IgD-negative memory B cell (primary cell): ENCODE measurements around the gene CD276. TPM values are rescaled to one million over a fixed set of nuclear protein-coding genes. Genes with fewer than 3 reads are reported as not detected.
"Not testable (repeated sequence)": the region's sequence is repeated elsewhere in the genome, so short reads cannot be mapped to it uniquely, and the experiment has no call there.

ENCODE experiments used
- H3K27ac Mint-ChIP-seq, 3 donors: one replicate each; pipeline ENCODE4 v1.8.0; 2020 to 2022; ENCODE audit warnings: mild to moderate bottlenecking in 3 of 3, mixed read lengths in 3 of 3, moderate library complexity in 1 of 3
- H3K27me3 Mint-ChIP-seq: one replicate; pipeline ENCODE4 v1.8.0; 2021; ENCODE audit warnings: mixed read lengths
- H3K36me3 Mint-ChIP-seq: one replicate; pipeline ENCODE4 v1.8.0; 2020; ENCODE audit warnings: mild to moderate bottlenecking, mixed read lengths
- H3K4me1 Mint-ChIP-seq, 3 donors: one replicate each; pipeline ENCODE4 v1.8.0; 2020 to 2022; ENCODE audit warnings: mixed read lengths in 3 of 3, mild to moderate bottlenecking in 1 of 3
- H3K4me3 Mint-ChIP-seq, 4 donors: one replicate each; pipeline ENCODE4 v1.8.0; 2020 to 2022; ENCODE audit warnings: mild to moderate bottlenecking in 4 of 4, mixed read lengths in 4 of 4, moderate library complexity in 3 of 4
- H3K9me3 Mint-ChIP-seq, 3 donors: one replicate each; pipeline ENCODE4 v1.8.0; 2020 to 2021; ENCODE audit warnings: mixed read lengths in 3 of 3, mild to moderate bottlenecking in 1 of 3
- polyA plus RNA-seq: library from polyadenylated mRNA; unstranded; fragments of 300-500 nt; fragmentation: Illumina TruSeq; gene quantifications from one replicate; pipeline ENCODE4 v1.2.3, GENCODE V29; 2021

Gene CD276
- polyA plus RNA-seq, 1 donor from 2014 or later, result not detected

DNA sequence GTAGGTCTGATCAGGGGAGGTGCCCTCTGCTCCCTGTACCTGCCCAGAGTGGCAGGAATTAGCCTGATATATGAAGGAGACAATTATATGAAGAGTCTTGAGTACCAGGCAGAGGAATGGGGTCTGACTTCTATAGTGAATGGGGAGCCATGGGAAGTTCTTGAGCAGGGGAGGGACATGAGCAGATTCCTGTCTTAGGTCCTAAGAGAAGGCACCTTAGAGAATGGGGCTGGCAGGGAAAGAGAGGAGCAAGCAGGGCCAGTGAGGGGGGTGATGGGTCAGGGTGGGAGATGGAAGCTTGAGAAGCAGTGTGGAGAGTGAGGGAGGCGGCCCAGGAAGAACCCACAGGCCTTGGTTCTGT lies 12.4 kb downstream of the CD276 start:
- Mint-ChIP-seq H3K27me3 (peaks cover 32% of the 10 kb centered on the region), H3K4me1 (peaks cover 0 to 8% (median 7%) of the 10 kb centered on the region in 3 donors), H3K4me3 (no peak overlapping the region), H3K9me3 (peaks cover 0 to 2% (median 0%) of the 10 kb centered on the region in 3 donors), H3K27ac (no peak overlapping the region), H3K36me3 (no peaks in the 10 kb centered on the region)

DNA sequence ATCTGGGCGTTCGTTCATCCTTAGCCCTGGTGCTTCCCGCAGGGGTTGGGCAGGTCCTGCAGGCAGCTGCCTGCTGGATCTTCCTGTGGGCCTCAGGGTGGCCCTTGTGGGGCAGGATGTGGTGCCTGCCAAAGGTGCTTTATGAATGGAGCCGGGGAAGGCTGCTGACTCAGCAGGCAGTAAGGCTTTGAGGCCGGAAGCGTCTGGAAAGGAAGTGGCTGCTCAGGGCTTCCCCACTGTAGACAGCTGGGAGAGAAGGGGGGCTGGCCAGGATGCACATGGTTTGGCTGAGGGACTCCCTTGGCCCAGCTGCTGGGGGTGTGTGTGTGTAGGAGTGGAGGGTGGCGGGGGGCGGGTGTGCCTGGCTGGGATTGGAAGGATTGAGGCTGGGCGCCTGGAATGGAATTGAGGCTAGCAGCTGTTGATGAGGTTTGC lies 12.9 kb downstream of the CD276 start:
- peaks cover 32% of the 10 kb centered on the region for H3K27me3 Mint-ChIP-seq

DNA sequence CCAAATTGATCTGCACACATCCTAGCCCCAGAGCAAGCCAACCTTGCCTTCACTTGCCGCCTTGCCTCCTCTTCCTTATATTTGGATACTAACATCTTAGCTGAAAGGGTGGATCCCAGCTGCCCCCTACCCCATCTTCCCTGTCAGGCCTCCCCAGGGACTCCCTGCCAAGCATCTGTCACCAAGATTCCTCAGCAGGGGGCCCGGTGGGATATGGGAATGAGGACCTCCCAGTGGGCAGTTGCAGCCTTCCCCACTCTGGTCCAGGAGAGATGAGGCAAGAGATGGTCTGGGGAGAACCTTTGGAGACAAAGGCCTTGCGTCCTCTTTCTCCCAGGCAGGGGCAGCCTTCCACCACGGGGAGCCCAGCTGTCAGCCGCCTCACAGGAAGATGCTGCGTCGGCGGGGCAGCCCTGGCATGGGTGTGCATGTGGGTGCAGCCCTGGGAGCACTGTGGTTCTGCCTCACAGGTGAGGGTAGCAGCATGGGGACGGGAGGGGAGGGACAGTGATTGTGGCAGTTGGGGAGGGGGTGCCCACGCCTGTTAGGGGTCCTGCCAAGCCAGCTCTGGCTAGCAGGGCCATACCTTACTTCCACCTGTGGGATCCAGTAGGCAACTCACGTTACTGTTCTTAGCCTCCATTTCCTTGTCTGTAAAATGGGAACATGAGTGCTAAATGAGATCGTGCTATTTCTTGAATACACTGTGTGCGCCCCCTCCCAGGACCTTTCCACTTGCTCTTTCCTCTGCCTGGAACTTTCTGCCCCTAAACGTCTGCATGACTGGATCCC lies 15.3 kb downstream of the CD276 start:
- H3K9me3 Mint-ChIP-seq, result peaks cover 0 to 2% (median 0%) of the 10 kb centered on the region in 3 donors
- H3K36me3 Mint-ChIP-seq, result no peaks in the 10 kb centered on the region
- H3K4me3 Mint-ChIP-seq, result peak overlapping the region in 1 of 4 donors; percentile 41
- peaks cover 28% of the 10 kb centered on the region for H3K27me3 Mint-ChIP-seq
- H3K27ac Mint-ChIP-seq, result peak overlapping the region in 1 of 3 donors; percentile 83
- H3K4me1 Mint-ChIP-seq, result peaks cover 0 to 9% (median 8%) of the 10 kb centered on the region in 3 donors

More for the DNA sequence above, 12.9 kb downstream of the CD276 start:
- H3K4me1 Mint-ChIP-seq, result peaks cover 0 to 9% (median 8%) of the 10 kb centered on the region in 3 donors
- H3K27ac Mint-ChIP-seq, result no peak overlapping the region
- H3K9me3 Mint-ChIP-seq, result peaks cover 0 to 2% (median 0%) of the 10 kb centered on the region in 3 donors
- no peak overlapping the region for H3K4me3 Mint-ChIP-seq
- H3K36me3 Mint-ChIP-seq, result no peaks in the 10 kb centered on the region

DNA sequence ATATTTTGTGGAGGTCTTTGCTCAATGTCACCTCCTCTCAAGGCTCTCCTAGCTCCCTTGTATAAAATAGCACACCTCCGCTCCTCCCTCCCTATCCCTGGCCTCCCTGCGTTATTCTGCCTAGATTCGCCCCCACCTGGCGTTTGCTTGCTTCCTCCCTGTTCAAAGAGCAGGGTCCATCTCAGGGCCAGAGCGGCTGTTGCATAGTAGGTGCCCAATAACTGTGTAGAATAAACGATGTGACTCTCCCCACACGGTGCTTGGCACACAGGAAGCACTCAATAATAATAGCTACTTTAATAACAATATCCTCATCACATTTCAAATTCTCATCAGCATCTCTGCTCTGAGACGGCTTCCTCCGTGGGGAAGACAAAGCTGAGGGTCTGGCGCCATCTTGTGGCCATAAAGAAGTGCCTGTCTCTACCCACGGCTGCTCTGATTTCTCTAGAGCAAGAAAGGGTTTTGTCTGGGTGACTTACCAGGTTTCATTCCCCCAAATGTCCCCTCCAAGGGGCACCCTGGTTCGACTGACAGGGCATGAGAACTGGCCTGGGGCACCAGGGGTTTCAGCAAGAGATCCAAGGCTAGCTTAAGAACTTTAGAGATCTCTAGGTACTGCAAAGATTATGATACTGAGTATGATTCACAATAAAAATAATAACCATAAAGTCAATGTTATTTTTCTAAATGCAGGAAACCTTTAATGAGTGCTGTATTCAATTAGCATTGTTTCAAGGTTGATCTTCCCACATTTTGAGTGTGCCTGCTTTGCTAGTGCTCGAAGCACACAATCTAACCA lies 16.1 kb downstream of the CD276 start:
- Mint-ChIP-seq H3K9me3 (peaks cover 0 to 2% (median 0%) of the 10 kb centered on the region in 3 donors), H3K27me3 (peaks cover 32% of the 10 kb centered on the region), H3K4me1 (peaks cover 0 to 9% (median 8%) of the 10 kb centered on the region in 3 donors), H3K4me3 (no peak overlapping the region), H3K27ac (peak overlapping the region in 1 of 3 donors; percentile 63), H3K36me3 (peaks cover 1% of the 10 kb centered on the region)

DNA sequence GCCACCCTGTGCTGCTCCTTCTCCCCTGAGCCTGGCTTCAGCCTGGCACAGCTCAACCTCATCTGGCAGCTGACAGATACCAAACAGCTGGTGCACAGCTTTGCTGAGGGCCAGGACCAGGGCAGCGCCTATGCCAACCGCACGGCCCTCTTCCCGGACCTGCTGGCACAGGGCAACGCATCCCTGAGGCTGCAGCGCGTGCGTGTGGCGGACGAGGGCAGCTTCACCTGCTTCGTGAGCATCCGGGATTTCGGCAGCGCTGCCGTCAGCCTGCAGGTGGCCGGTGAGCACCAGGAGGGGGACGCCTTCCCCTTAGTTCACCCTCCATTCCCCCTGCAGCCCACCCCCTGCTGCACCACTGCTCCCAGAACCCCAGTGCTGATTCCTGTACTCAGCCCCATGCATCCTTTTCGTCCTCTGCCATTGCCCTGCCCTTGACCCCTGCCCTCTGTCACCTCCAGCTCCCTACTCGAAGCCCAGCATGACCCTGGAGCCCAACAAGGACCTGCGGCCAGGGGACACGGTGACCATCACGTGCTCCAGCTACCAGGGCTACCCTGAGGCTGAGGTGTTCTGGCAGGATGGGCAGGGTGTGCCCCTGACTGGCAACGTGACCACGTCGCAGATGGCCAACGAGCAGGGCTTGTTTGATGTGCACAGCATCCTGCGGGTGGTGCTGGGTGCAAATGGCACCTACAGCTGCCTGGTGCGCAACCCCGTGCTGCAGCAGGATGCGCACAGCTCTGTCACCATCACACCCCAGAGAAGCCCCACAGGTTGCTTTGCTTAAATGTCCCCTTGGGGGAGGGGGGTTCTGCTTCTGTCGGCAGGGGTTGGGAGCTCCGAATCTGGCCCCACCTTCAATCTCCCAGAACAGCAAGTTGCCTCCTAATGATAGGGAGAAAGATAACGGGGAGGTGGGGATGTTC lies 18.4 kb downstream of the CD276 start:
- H3K9me3 Mint-ChIP-seq, H3K36me3 Mint-ChIP-seq, H3K27ac Mint-ChIP-seq: not testable (repeated sequence)

DNA sequence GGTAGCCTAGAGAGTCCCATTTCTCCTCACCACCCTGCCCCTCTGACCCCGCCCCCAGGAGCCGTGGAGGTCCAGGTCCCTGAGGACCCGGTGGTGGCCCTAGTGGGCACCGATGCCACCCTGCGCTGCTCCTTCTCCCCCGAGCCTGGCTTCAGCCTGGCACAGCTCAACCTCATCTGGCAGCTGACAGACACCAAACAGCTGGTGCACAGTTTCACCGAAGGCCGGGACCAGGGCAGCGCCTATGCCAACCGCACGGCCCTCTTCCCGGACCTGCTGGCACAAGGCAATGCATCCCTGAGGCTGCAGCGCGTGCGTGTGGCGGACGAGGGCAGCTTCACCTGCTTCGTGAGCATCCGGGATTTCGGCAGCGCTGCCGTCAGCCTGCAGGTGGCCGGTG lies 19.4 kb downstream of the CD276 start:
- H3K4me3 Mint-ChIP-seq, H3K36me3 Mint-ChIP-seq, H3K4me1 Mint-ChIP-seq, H3K27ac Mint-ChIP-seq, H3K9me3 Mint-ChIP-seq: not testable (repeated sequence)
- H3K27me3 Mint-ChIP-seq, result peaks cover 18% of the 10 kb centered on the region

More for the DNA sequence above, 18.4 kb downstream of the CD276 start:
- H3K4me1 Mint-ChIP-seq, H3K4me3 Mint-ChIP-seq: not testable (repeated sequence)
- H3K27me3 Mint-ChIP-seq, result peaks cover 18% of the 10 kb centered on the region

DNA sequence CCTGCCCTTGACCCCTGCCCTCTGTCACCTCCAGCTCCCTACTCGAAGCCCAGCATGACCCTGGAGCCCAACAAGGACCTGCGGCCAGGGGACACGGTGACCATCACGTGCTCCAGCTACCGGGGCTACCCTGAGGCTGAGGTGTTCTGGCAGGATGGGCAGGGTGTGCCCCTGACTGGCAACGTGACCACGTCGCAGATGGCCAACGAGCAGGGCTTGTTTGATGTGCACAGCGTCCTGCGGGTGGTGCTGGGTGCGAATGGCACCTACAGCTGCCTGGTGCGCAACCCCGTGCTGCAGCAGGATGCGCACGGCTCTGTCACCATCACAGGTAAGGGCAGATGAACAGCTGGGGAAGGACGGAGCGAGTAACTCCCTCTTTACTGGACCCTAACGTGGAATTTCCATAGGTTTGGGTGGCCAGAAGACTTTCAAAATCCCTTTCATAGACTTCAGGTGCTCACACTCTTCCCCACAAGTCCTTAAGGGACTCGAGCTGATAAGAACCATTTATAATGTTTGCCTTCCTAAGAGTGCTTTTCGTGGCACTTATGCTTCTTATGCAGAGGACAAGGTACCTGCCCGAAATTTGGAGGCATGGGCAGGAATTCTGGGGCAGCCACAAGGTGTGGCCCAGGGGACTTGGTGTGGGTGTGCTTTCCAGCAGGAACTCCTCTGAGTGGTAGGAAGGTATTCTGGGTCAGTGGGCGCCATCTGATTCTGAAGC lies 20.1 kb downstream of the CD276 start:
- not testable (repeated sequence) for H3K9me3 Mint-ChIP-seq, H3K4me3 Mint-ChIP-seq, H3K36me3 Mint-ChIP-seq, H3K27ac Mint-ChIP-seq, H3K4me1 Mint-ChIP-seq
- peaks cover 18% of the 10 kb centered on the region for H3K27me3 Mint-ChIP-seq

DNA sequence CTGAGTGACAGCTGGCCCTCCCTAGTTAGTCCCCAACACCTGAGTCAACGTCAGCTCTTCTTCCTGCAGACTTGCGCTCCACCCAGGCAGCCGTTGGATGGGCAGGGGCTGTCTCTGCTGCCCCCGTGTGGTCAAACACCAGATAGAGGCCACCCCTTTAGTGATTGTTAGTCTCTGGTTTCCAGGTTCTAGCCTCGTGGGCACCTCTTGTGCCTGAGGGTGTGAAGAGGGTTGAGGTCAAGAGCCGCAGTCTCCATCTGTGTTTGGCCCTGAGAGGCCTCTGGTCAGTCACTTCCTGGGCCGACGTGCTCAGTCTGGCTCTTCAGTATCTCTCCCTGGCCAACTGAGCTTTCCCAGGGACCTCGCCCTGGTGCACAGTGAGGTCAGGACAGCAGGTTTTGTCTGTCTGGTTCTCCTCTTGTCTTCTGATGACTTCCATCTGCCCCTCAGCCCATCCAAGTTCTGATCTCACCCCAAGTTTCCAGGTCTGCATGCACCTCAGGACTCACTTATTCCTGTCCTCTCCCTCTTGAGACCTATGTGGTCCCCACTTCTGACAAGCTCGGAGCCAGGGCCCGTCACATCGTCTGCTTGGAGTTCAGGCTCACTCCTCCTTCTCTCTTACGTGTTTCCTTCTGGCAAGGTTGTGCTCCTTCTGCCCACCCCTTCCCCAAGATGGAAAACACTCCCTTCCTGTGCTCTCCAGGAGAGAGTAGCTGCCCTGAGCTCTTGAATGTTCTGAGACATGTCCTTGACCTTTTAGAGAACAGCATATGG lies 20.9 kb downstream of the CD276 start:
- no peak overlapping the region for H3K27ac Mint-ChIP-seq
- no peaks in the 10 kb centered on the region for H3K9me3 Mint-ChIP-seq
- H3K27me3 Mint-ChIP-seq, result peaks cover 14% of the 10 kb centered on the region
- peaks cover 1% of the 10 kb centered on the region for H3K36me3 Mint-ChIP-seq
- H3K4me3 Mint-ChIP-seq, result no peak overlapping the region
- H3K4me1 Mint-ChIP-seq, result peaks cover 0 to 2% (median 0%) of the 10 kb centered on the region in 3 donors

DNA sequence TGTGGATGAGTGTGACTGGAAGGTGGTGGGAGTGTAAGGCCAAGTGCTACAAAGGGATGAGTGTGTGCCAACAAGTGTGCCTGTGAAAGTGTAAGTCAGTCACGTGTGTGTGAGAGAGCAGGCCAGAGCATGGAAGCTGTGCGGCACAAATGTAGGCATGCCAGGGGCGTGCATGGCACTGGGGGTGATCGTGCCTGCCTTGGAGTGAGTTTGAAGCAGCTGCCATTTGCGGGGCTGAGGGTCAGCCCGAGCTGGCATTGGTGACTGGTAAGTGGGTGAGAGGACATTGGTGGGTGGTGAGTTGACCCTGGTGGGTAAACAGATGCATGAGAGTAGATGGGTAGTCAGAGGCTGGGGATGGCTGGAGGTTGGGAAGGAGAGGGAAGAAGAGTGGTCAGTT lies 24.5 kb downstream of the CD276 start:
- Mint-ChIP-seq H3K27ac (no peak overlapping the region), H3K4me1 (no peaks in the 10 kb centered on the region), H3K27me3 (peaks cover 8% of the 10 kb centered on the region), H3K9me3 (no peaks in the 10 kb centered on the region), H3K4me3 (no peak overlapping the region), H3K36me3 (peaks cover 1% of the 10 kb centered on the region)

DNA sequence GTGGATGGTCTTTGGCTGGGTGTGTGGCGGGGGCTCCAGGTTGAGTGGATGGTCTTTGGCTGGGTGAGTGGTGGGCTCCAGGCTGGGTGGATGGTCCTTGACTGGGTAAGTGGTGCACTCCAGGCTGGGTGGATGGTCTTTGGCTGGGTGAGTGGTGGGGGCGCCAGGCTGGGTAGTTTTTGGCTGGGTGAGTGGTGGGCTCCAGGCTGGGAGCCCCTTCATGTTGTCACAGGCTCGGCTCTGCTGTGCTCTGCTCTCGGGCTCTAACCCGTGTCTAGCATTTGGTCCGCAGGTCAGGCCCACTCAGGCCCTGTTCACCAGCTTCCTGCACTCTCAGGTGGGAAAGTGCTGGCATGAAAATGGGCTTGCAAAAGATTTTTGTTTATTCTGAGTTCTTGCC lies 25.1 kb downstream of the CD276 start:
- Mint-ChIP-seq H3K9me3 (no peaks in the 10 kb centered on the region), H3K36me3 (peaks cover 1% of the 10 kb centered on the region), H3K27me3 (peaks cover 8% of the 10 kb centered on the region), H3K4me3 (no peak overlapping the region), H3K4me1 (no peaks in the 10 kb centered on the region), H3K27ac (no peak overlapping the region)

DNA sequence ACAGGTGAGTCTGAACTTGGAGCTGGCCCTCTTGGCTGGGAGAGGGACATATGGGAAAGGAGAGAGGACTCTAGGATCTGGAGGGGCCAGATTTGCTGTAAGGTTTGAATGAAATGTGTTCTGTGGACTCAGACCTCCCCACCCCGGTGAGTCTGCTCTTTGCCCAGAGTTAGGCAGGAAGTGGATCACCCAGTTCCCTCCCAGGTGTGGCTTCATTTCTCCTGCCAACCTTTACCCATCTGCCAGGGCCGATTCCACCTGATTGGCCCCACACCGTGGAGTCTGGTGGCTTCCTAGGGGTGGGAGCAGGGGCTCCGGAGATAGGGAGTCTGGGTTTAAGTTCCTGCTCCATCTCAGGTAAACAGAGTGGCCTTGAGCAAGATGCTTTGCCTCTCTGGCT lies 25.5 kb downstream of the CD276 start:
- H3K36me3 Mint-ChIP-seq, result peaks cover 1% of the 10 kb centered on the region
- H3K4me3 Mint-ChIP-seq, result no peak overlapping the region
- no peak overlapping the region for H3K27ac Mint-ChIP-seq
- peaks cover 5% of the 10 kb centered on the region for H3K27me3 Mint-ChIP-seq
- no peaks in the 10 kb centered on the region for H3K4me1 Mint-ChIP-seq
- no peaks in the 10 kb centered on the region for H3K9me3 Mint-ChIP-seq

DNA sequence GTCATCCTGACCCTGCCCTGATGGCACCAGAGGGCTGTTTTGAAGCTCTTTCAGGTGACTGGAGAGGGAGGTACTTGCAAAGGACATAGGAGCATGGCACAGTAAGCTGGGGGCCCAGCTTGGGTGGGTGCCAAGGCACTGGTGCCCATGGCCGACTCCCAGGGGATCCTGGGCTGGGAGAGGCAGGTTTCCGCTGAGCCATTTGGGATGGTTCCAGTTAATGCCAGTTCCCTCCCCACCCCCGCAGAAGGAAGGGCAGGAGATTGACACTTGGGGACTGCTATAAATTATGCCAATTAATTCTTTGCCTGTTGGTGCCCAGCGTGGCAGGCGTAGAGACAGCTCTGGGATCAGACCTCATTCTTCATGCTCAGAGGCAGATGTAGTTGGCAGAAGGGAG lies 26.1 kb downstream of the CD276 start:
- no peaks in the 10 kb centered on the region for H3K36me3 Mint-ChIP-seq
- H3K27ac Mint-ChIP-seq, result no peak overlapping the region
- H3K4me1 Mint-ChIP-seq, result no peaks in the 10 kb centered on the region
- no peaks in the 10 kb centered on the region for H3K9me3 Mint-ChIP-seq
- H3K27me3 Mint-ChIP-seq, result no peaks in the 10 kb centered on the region
- no peak overlapping the region for H3K4me3 Mint-ChIP-seq

DNA sequence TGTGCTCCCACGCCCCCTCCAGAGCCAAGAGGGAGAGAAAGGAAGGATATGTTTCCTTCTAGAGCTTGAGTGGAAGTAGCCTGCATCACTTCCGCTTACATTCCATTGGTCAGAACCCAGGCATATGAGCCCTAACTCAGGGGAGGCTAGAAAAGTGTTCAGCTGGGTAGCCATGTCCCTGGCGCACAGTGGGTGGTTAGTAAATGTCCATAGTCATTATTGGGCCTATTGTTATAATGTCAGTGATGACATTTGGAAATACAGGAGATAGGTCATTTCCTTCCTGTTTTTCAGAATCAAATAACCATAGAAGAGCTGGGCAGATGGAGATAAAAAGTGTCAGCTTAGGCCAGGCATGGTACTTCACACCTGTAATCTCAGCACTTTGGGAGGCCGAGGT lies 27.3 kb downstream of the CD276 start:
- Mint-ChIP-seq H3K27me3 (no peaks in the 10 kb centered on the region), H3K36me3 (no peaks in the 10 kb centered on the region), H3K4me1 (no peaks in the 10 kb centered on the region), H3K27ac (no peak overlapping the region), H3K4me3 (no peak overlapping the region), H3K9me3 (no peaks in the 10 kb centered on the region)

DNA sequence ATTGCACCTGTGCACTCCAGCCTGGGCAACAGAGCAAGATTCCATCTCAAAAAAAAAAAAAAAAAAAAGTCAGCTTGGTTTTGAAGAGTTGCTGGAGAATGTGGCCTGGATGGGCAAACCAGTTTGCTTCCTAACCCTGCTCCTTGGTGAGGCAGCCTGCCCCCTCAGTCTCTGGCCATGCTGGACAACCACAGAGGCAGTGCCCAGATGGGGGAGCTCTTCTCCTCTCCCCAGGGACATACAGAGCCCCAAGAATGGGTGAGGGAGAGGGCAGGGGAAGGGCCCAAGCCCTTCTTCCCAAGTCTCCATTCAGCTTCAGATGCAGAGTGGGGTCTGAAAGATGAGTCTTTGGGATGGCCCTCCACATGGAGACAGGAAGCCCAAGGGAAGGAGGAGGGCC lies 27.9 kb downstream of the CD276 start:
- H3K4me3 Mint-ChIP-seq, result no peak overlapping the region
- H3K27ac Mint-ChIP-seq, result no peak overlapping the region
- no peaks in the 10 kb centered on the region for H3K27me3 Mint-ChIP-seq

More for the DNA sequence above, 27.9 kb downstream of the CD276 start:
- H3K9me3 Mint-ChIP-seq, result no peaks in the 10 kb centered on the region
- H3K36me3 Mint-ChIP-seq, result no peaks in the 10 kb centered on the region
- no peaks in the 10 kb centered on the region for H3K4me1 Mint-ChIP-seq
